ENCODE results near the gene NOTO.

Gene NOTO

GRCh38 chr2:73217160-73217559, 14.8 kb downstream of the NOTO start:
- Histone ChIP-seq H3K9me3 (ENCODE audit: control insufficient read depth, insufficient read depth, low read length) (no peaks in the 10 kb centered on the region), H3K4me3 (ENCODE audit: low read length) (no peak overlapping the region), H3K36me3 (ENCODE audit: control insufficient read depth, insufficient read depth, low read length) (peaks cover 5% of the 10 kb centered on the region; the same call in 1 of the 2 replicates), H3K4me1 (ENCODE audit: control insufficient read depth, insufficient read depth, low read length) (peaks cover 2% of the 10 kb centered on the region; the same call in 1 of the 2 replicates), H3K27ac (ENCODE audit: low read length) (no peak overlapping the region), H3K27me3 (ENCODE audit: control insufficient read depth, insufficient read depth, low read length) (no peaks in the 10 kb centered on the region)
- DNase-seq (ENCODE audit: low read depth, low spot score): no peak
- WGBS (ENCODE audit: insufficient coverage, insufficient read length): no CpG with 5 or more reads among the region's 5 CpGs

GRCh38 chr2:73217826-73218225, 15.5 kb downstream of the NOTO start:
- Histone ChIP-seq H3K36me3 (ENCODE audit: control insufficient read depth, insufficient read depth, low read length) (peaks cover 7% of the 10 kb centered on the region; the same call in 1 of the 2 replicates), H3K27me3 (ENCODE audit: control insufficient read depth, insufficient read depth, low read length) (no peaks in the 10 kb centered on the region), H3K27ac (ENCODE audit: low read length) (no peak overlapping the region), H3K4me3 (ENCODE audit: low read length) (no peak overlapping the region), H3K4me1 (ENCODE audit: control insufficient read depth, insufficient read depth, low read length) (peaks cover 2% of the 10 kb centered on the region; the same call in 1 of the 2 replicates), H3K9me3 (ENCODE audit: control insufficient read depth, insufficient read depth, low read length) (no peaks in the 10 kb centered on the region)
- no CpG with 5 or more reads among the region's 2 CpGs for WGBS (ENCODE audit: insufficient coverage, insufficient read length)
- DNase-seq (ENCODE audit: low read depth, low spot score): no peak

- H3K4me1 ChIP-seq (ENCODE audit: control insufficient read depth, insufficient read depth, low read length): peaks cover 2% of the 10 kb centered on the region; the same call in 1 of the 2 replicates
- H3K9me3 ChIP-seq (ENCODE audit: control insufficient read depth, insufficient read depth, low read length): no peaks in the 10 kb centered on the region
- no peak overlapping the region for H3K4me3 ChIP-seq (ENCODE audit: low read length)
- no peak overlapping the region for H3K27ac ChIP-seq (ENCODE audit: low read length)
- H3K36me3 ChIP-seq (ENCODE audit: control insufficient read depth, insufficient read depth, low read length): peaks cover 9% of the 10 kb centered on the region; the same call in 1 of the 2 replicates
- DNase-seq (ENCODE audit: low read depth, low spot score): no peak
- H3K27me3 ChIP-seq (ENCODE audit: control insufficient read depth, insufficient read depth, low read length): no peaks in the 10 kb centered on the region
These were observed 15.9 kb downstream of the NOTO start for GRCh38 chr2:73218298-73218697.

- H3K4me3 ChIP-seq (ENCODE audit: low read length): no peak overlapping the region
- no CpG with 5 or more reads among the region's 4 CpGs for WGBS (ENCODE audit: insufficient coverage, insufficient read length)
- H3K36me3 ChIP-seq (ENCODE audit: control insufficient read depth, insufficient read depth, low read length): peaks cover 16% of the 10 kb centered on the region
- H3K27ac ChIP-seq (ENCODE audit: low read length): no peak overlapping the region
- H3K27me3 ChIP-seq (ENCODE audit: control insufficient read depth, insufficient read depth, low read length): no peaks in the 10 kb centered on the region
- no peaks in the 10 kb centered on the region for H3K4me1 ChIP-seq (ENCODE audit: control insufficient read depth, insufficient read depth, low read length)
- H3K9me3 ChIP-seq (ENCODE audit: control insufficient read depth, insufficient read depth, low read length): no peaks in the 10 kb centered on the region
- DNase-seq (ENCODE audit: low read depth, low spot score): no peak
These were observed 21.4 kb downstream of the NOTO start for GRCh38 chr2:73223821-73224220.

GRCh38 chr2:73225513-73226360, 23.4 kb downstream of the NOTO start:
- Histone ChIP-seq H3K27ac (ENCODE audit: low read length) (no peak overlapping the region), H3K36me3 (ENCODE audit: control insufficient read depth, insufficient read depth, low read length) (peaks cover 16% of the 10 kb centered on the region)
- WGBS (ENCODE audit: insufficient coverage, insufficient read length): no CpG with 5 or more reads among the region's 9 CpGs

GRCh38 chr2:73227086-73227485, 24.7 kb downstream of the NOTO start:
- H3K4me3 ChIP-seq (ENCODE audit: low read length): no peak overlapping the region
- no peaks in the 10 kb centered on the region for H3K4me1 ChIP-seq (ENCODE audit: control insufficient read depth, insufficient read depth, low read length)
- H3K27ac ChIP-seq (ENCODE audit: low read length): no peak overlapping the region
- DNase-seq (ENCODE audit: low read depth, low spot score): no peak
- H3K27me3 ChIP-seq (ENCODE audit: control insufficient read depth, insufficient read depth, low read length): no peaks in the 10 kb centered on the region
- H3K36me3 ChIP-seq (ENCODE audit: control insufficient read depth, insufficient read depth, low read length): peaks cover 13% of the 10 kb centered on the region
- no peaks in the 10 kb centered on the region for H3K9me3 ChIP-seq (ENCODE audit: control insufficient read depth, insufficient read depth, low read length)
- no CpG with 5 or more reads among the region's 3 CpGs for WGBS (ENCODE audit: insufficient coverage, insufficient read length)

More at GRCh38 chr2:73225513-73226360, 23.4 kb downstream of the NOTO start:
- Histone ChIP-seq H3K27me3 (ENCODE audit: control insufficient read depth, insufficient read depth, low read length) (no peaks in the 10 kb centered on the region), H3K4me1 (ENCODE audit: control insufficient read depth, insufficient read depth, low read length) (no peaks in the 10 kb centered on the region), H3K9me3 (ENCODE audit: control insufficient read depth, insufficient read depth, low read length) (no peaks in the 10 kb centered on the region), H3K4me3 (ENCODE audit: low read length) (no peak overlapping the region)
- no peak for DNase-seq (ENCODE audit: low read depth, low spot score)

- Histone ChIP-seq H3K36me3 (ENCODE audit: control insufficient read depth, insufficient read depth, low read length) (peaks cover 6% of the 10 kb centered on the region), H3K27ac (ENCODE audit: low read length) (no peak overlapping the region), H3K9me3 (ENCODE audit: control insufficient read depth, insufficient read depth, low read length) (no peaks in the 10 kb centered on the region), H3K27me3 (ENCODE audit: control insufficient read depth, insufficient read depth, low read length) (no peaks in the 10 kb centered on the region), H3K4me1 (ENCODE audit: control insufficient read depth, insufficient read depth, low read length) (peaks cover 2% of the 10 kb centered on the region; the same call in 1 of the 2 replicates), H3K4me3 (ENCODE audit: low read length) (no peak overlapping the region)
- no peak for DNase-seq (ENCODE audit: low read depth, low spot score)
- no CpG with 5 or more reads among the region's 14 CpGs for WGBS (ENCODE audit: insufficient coverage, insufficient read length)
These were observed 26.3 kb downstream of the NOTO start for GRCh38 chr2:73228631-73229030.

- Histone ChIP-seq H3K9me3 (ENCODE audit: control insufficient read depth, insufficient read depth, low read length) (no peaks in the 10 kb centered on the region), H3K4me1 (ENCODE audit: control insufficient read depth, insufficient read depth, low read length) (peaks cover 2% of the 10 kb centered on the region; the same call in 1 of the 2 replicates), H3K27me3 (ENCODE audit: control insufficient read depth, insufficient read depth, low read length) (no peaks in the 10 kb centered on the region), H3K4me3 (ENCODE audit: low read length) (peak overlapping the region; percentile 74), H3K36me3 (ENCODE audit: control insufficient read depth, insufficient read depth, low read length) (no peaks in the 10 kb centered on the region), H3K27ac (ENCODE audit: low read length) (no peak overlapping the region)
- WGBS (ENCODE audit: insufficient coverage, insufficient read length): no CpG with 5 or more reads among the region's 37 CpGs
- DNase-seq (ENCODE audit: low read depth, low spot score): no peak
These were observed 30.2 kb downstream of the NOTO start for GRCh38 chr2:73232403-73233153.

GRCh38 chr2:73233154-73233931, 31.0 kb downstream of the NOTO start, which contains the start of gene PRADC1:
Gene PRADC1, minus strand, starts transcription at chr2:73233239. Its CDS starts 79 bp downstream, at chr2:73233160.
- Histone ChIP-seq H3K36me3 (ENCODE audit: control insufficient read depth, insufficient read depth, low read length) (no peaks in the 10 kb centered on the region), H3K27me3 (ENCODE audit: control insufficient read depth, insufficient read depth, low read length) (no peaks in the 10 kb centered on the region), H3K4me1 (ENCODE audit: control insufficient read depth, insufficient read depth, low read length) (peaks cover 2% of the 10 kb centered on the region; the same call in 1 of the 2 replicates), H3K27ac (ENCODE audit: low read length) (no peak within 1 kb of the TSS), H3K4me3 (ENCODE audit: low read length) (peak within 1 kb of the TSS; percentile 78), H3K9me3 (ENCODE audit: control insufficient read depth, insufficient read depth, low read length) (no peaks in the 10 kb centered on the region)
- peak; percentile 98 for DNase-seq (ENCODE audit: low read depth, low spot score)
- WGBS (ENCODE audit: insufficient coverage, insufficient read length): no CpG with 5 or more reads among the region's 67 CpGs
